ENCODE measurements around the gene SCLY. TPM values are rescaled to one million over a fixed set of nuclear protein-coding genes. Genes with fewer than 3 reads are reported as not detected.

The SCLY gene
- total RNA-seq, 6 experiments from 2014 or later, result 24.4 to 54.2 (median 35.9) TPM

DNA sequence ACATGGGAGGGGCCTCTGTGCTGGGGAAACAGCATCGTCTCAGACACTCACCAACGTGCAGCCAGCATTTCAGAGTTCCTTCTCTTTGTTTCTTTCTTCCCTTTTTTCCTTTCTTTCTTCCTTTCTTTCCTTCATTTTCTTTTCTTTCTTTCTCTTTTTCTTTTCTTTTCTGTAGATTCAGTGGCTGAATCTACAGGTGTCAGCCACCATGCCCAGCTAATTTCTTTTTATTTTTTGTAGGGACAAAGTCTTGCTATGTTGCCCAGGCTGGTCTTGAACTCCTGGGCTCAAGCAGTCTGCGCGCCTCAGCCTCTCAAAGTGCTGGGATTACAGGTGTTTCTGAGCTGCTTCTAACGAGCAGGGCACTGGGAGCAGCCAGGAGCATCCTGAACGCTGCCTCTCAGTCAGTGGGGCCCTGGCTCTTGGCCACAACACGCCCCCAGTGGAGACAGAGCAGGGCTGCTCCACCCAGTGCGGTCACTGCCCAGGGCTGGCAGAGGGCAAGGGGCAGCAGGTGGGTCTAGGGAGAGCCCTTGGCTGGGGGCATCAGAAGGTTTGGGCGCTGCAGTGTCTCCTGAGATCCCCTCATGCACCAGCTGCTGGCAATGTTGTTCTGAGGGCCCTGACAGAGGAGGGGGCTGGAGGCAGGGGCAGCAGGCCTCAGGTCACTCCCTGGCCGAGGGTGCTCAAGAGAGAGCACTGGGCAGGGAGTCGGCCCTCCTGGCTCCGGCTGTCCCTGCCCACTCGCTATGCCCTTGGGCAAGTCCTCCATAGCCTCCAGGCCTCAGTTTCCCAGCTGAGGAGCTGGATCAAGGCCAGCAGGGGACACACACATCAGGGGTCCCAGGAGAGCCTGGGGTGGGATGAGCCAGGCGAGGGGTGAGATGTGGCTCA, 72.9 kb downstream of the SCLY start:
- Histone ChIP-seq H3K4me1 (peaks cover 0 to 6% (median 0%) of the 10 kb centered on the region in 4 donors), H3K27me3 (no peaks in the 10 kb centered on the region), H3K4me3 (no peak overlapping the region), H3K36me3 (no peaks in the 10 kb centered on the region), H3K9me3 (no peaks in the 10 kb centered on the region), H3K27ac (no peak overlapping the region)
- ATAC-seq, result no peak
- intact Hi-C loops (cut with DNase I), result no loop called here
- TF ChIP-seq POLR2A (IDR thresholded peaks at IDR 0.05), result no peak
- TF ChIP-seq, protein P1, sequence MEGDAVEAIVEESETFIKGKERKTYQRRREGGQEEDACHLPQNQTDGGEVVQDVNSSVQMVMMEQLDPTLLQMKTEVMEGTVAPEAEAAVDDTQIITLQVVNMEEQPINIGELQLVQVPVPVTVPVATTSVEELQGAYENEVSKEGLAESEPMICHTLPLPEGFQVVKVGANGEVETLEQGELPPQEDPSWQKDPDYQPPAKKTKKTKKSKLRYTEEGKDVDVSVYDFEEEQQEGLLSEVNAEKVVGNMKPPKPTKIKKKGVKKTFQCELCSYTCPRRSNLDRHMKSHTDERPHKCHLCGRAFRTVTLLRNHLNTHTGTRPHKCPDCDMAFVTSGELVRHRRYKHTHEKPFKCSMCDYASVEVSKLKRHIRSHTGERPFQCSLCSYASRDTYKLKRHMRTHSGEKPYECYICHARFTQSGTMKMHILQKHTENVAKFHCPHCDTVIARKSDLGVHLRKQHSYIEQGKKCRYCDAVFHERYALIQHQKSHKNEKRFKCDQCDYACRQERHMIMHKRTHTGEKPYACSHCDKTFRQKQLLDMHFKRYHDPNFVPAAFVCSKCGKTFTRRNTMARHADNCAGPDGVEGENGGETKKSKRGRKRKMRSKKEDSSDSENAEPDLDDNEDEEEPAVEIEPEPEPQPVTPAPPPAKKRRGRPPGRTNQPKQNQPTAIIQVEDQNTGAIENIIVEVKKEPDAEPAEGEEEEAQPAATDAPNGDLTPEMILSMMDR (IDR thresholded peaks at IDR 0.05), result no peak
- peak in 2 of 3 donors; percentile 14 to 44 for DNase-seq
- 85% methylated on average over 5 of the region's 14 CpGs for WGBS (ENCODE audit: insufficient coverage, low coverage, low lambda C conversion rate, missing lambda C conversion rate)

DNA sequence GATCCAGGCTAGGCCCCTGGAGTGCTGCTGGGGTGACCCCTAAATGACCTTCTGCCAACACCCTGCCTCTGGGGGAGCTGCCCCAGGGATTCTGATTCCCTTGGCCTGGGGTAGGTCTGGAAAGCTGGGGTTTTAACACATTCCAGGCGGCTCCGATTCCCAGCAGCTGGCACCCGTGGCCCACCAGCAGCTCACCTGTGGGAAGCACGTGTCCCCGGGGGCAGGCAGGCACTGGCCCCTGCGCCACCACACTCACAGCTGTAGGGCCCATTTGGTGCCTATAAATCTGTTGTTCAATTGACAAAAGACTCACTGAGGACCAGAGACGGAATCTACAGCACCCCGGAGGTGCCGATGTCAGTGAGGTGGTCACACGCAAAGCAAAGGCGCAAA, 73.6 kb downstream of the SCLY start:
- Histone ChIP-seq H3K27me3 (no peaks in the 10 kb centered on the region), H3K9me3 (no peaks in the 10 kb centered on the region), H3K27ac (no peak overlapping the region), H3K4me3 (no peak overlapping the region), H3K4me1 (peaks cover 0 to 6% (median 0%) of the 10 kb centered on the region in 4 donors), H3K36me3 (no peaks in the 10 kb centered on the region)
- ATAC-seq, result no peak
- 95% methylated on average over 4 of the region's 11 CpGs for WGBS (ENCODE audit: insufficient coverage, low coverage, low lambda C conversion rate, missing lambda C conversion rate)
- peak in 1 of 3 donors; percentile 27 for DNase-seq
- TF ChIP-seq POLR2A (IDR thresholded peaks at IDR 0.05), result no peak
- TF ChIP-seq, protein P1 (IDR thresholded peaks at IDR 0.05), result no peak
- intact Hi-C loops (cut with DNase I), result no loop called here

DNA sequence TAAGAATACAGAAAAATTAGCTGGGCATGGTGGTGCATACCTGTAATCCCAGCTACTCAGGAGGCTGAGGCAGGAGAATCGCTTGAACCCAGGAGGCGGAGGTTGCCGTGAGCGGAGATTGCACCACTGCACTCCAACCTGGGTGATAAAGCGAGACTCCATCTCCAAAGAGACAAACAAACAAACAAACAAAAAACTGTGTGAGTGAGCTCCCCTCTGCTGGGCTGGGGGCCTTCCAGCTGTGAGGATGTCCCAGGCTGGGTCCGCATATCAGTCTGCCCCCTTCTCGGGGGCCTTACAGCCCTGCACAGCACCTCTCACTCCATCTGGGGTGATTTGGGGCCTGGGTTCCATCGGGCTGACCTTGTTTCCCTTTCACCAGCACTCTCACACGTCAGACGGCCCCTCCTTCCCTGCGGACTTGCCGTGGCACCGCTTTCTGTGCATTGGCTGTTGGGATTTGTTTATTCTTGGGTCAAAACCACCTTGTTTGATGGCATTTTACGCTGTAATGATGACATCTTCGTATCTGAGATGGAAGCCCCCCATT, 74.9 kb downstream of the SCLY start:
- WGBS (ENCODE audit: insufficient coverage, low coverage, low lambda C conversion rate, missing lambda C conversion rate), result 75% methylated on average over 7 of the region's 15 CpGs

DNA sequence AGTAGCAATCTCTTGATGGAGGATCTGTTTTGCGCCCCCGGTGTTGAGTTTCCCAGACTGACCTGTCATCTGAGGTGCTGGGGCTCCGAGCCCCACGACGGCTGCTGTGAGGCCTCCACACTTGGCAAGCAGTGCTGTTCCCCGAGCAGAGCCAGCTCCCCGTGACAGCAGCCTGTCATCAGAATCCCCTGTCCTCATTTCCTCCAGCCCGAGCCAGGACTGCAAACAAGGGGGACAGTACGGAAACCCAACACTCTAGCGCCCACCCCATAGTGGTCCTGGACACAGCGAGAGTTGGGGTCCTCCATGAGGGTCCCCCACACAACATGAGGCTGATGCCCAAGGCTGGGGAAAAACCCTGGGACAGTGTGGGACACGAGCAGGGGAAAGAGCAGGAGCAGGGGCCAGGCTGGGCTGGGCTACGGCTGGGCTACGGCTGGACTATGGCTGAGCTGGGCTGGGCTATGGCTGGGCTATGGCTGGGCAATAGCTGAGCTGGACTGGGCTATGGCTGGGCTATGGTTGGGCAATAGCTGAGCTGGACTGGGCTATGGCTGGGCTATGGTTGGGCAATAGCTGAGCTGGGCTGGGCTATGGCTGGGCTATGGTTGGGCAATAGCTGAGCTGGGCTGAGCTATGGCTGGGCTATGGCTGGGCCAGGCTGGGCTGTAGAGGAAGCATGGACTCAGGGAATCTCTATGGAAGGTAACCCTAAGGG, 76.2 kb downstream of the SCLY start:
- WGBS (ENCODE audit: insufficient coverage, low coverage, low lambda C conversion rate, missing lambda C conversion rate), result 68% methylated on average over 11 of the region's 14 CpGs
- intact Hi-C loops (cut with DNase I), result no loop called here

More for the DNA sequence above, 74.9 kb downstream of the SCLY start:
- intact Hi-C loops (cut with DNase I), result no loop called here
- TF ChIP-seq, protein P1 (IDR thresholded peaks at IDR 0.05), result no peak
- no peak for TF ChIP-seq POLR2A (IDR thresholded peaks at IDR 0.05)
- Histone ChIP-seq H3K4me1 (peaks cover 0 to 6% (median 0%) of the 10 kb centered on the region in 4 donors), H3K27me3 (no peaks in the 10 kb centered on the region), H3K9me3 (no peaks in the 10 kb centered on the region), H3K27ac (no peak overlapping the region), H3K4me3 (no peak overlapping the region), H3K36me3 (no peaks in the 10 kb centered on the region)
- DNase-seq, result no peak
- no peak for ATAC-seq

More for the DNA sequence above, 76.2 kb downstream of the SCLY start:
- Histone ChIP-seq H3K4me3 (no peak overlapping the region), H3K27me3 (no peaks in the 10 kb centered on the region), H3K27ac (peak overlapping the region in 2 of 3 donors; percentile 36 to 55), H3K4me1 (peaks cover 0 to 6% (median 0%) of the 10 kb centered on the region in 4 donors), H3K9me3 (no peaks in the 10 kb centered on the region), H3K36me3 (no peaks in the 10 kb centered on the region)
- peak; percentile 82 to 90 (median 85) for ATAC-seq
- TF ChIP-seq, protein P1 (IDR thresholded peaks at IDR 0.05), result no peak
- TF ChIP-seq POLR2A (IDR thresholded peaks at IDR 0.05), result no peak
- DNase-seq, result peak; percentile 72 to 86 (median 83)
